Measurements from ENCODE around the gene SLC41A2.
"Not testable (repeated sequence)": the region's sequence is repeated elsewhere in the genome, so short reads cannot be mapped to it uniquely, and the experiment has no call there.

Gene SLC41A2

GRCh38 chr12:104953323-104953722, 4.8 kb downstream of the SLC41A2 start:
- TF ChIP-seq ZNF274 (IDR thresholded peaks at IDR 0.05; ENCODE audit: low read depth, low read length), result no peak

GRCh38 chr12:104952816-104953215, 5.3 kb downstream of the SLC41A2 start:
- TF ChIP-seq ZNF274 (IDR thresholded peaks at IDR 0.05; ENCODE audit: low read depth, low read length), result no peak
- H3K4me3 ChIP-seq (ENCODE audit: low read length), result no peak overlapping the region

More at GRCh38 chr12:104953323-104953722, 4.8 kb downstream of the SLC41A2 start:
- H3K4me3 ChIP-seq (ENCODE audit: low read length), result no peak overlapping the region

- TF ChIP-seq ZNF274 (IDR thresholded peaks at IDR 0.05; ENCODE audit: low read depth, low read length), result no peak
- H3K4me3 ChIP-seq (ENCODE audit: low read length), result no peak overlapping the region
Observed at GRCh38 chr12:104951759-104952509, 6.2 kb downstream of the SLC41A2 start.

GRCh38 chr12:104948716-104949115, 9.4 kb downstream of the SLC41A2 start:
- H3K4me3 ChIP-seq (ENCODE audit: low read length), result not testable (repeated sequence)

- no peak overlapping the region for H3K4me3 ChIP-seq (ENCODE audit: low read length)
Observed at GRCh38 chr12:104944252-104944651, 13.8 kb downstream of the SLC41A2 start.

GRCh38 chr12:104943401-104943800, 14.7 kb downstream of the SLC41A2 start:
- not testable (repeated sequence) for H3K4me3 ChIP-seq (ENCODE audit: low read length)

More at GRCh38 chr12:104944252-104944651, 13.8 kb downstream of the SLC41A2 start:
- no peak for TF ChIP-seq ZNF274 (IDR thresholded peaks at IDR 0.05; ENCODE audit: low read depth, low read length)

GRCh38 chr12:104942075-104942474, 16.0 kb downstream of the SLC41A2 start:
- no peak overlapping the region for H3K4me3 ChIP-seq (ENCODE audit: low read length)
- no peak for TF ChIP-seq ZNF274 (IDR thresholded peaks at IDR 0.05; ENCODE audit: low read depth, low read length)

GRCh38 chr12:104941454-104941853, 16.6 kb downstream of the SLC41A2 start:
- no peak for TF ChIP-seq ZNF274 (IDR thresholded peaks at IDR 0.05; ENCODE audit: low read depth, low read length)
- no peak overlapping the region for H3K4me3 ChIP-seq (ENCODE audit: low read length)

- no peak for TF ChIP-seq ZNF274 (IDR thresholded peaks at IDR 0.05; ENCODE audit: low read depth, low read length)
- no peak overlapping the region for H3K4me3 ChIP-seq (ENCODE audit: low read length)
Observed at GRCh38 chr12:104939089-104939488, 19.0 kb downstream of the SLC41A2 start.

GRCh38 chr12:104938371-104938770, 19.7 kb downstream of the SLC41A2 start:
- no peak for TF ChIP-seq ZNF274 (IDR thresholded peaks at IDR 0.05; ENCODE audit: low read depth, low read length)
- H3K4me3 ChIP-seq (ENCODE audit: low read length), result no peak overlapping the region

- H3K4me3 ChIP-seq (ENCODE audit: low read length), result no peak overlapping the region
- TF ChIP-seq ZNF274 (IDR thresholded peaks at IDR 0.05; ENCODE audit: low read depth, low read length), result no peak
Observed at GRCh38 chr12:104935886-104936285, 22.2 kb downstream of the SLC41A2 start.

- no peak overlapping the region for H3K4me3 ChIP-seq (ENCODE audit: low read length)
- TF ChIP-seq ZNF274 (IDR thresholded peaks at IDR 0.05; ENCODE audit: low read depth, low read length), result no peak
Observed at GRCh38 chr12:104933778-104934177, 24.3 kb downstream of the SLC41A2 start.

- TF ChIP-seq ZNF274 (IDR thresholded peaks at IDR 0.05; ENCODE audit: low read depth, low read length), result no peak
- H3K4me3 ChIP-seq (ENCODE audit: low read length), result no peak overlapping the region
Observed at GRCh38 chr12:104933128-104933527, 25.0 kb downstream of the SLC41A2 start.

- peak overlapping the region; percentile 34; the same call in 1 of the 2 replicates for H3K4me3 ChIP-seq (ENCODE audit: low read length)
- TF ChIP-seq ZNF274 (IDR thresholded peaks at IDR 0.05; ENCODE audit: low read depth, low read length), result no peak
Observed at GRCh38 chr12:104930388-104931326, 27.4 kb downstream of the SLC41A2 start.

- TF ChIP-seq ZNF274 (IDR thresholded peaks at IDR 0.05; ENCODE audit: low read depth, low read length), result no peak
- peak overlapping the region; percentile 34; the same call in 1 of the 2 replicates for H3K4me3 ChIP-seq (ENCODE audit: low read length)
Observed at GRCh38 chr12:104929977-104930376, 28.1 kb downstream of the SLC41A2 start.

Measured in GM08714 (cell line).